Measurements from ENCODE around the gene RASA4B.
"Not testable (repeated sequence)": the region's sequence is repeated elsewhere in the genome, so short reads cannot be mapped to it uniquely, and the experiment has no call there.

The RASA4B gene

GRCh38 chr7:102517550-102518147, at the start of gene RASA4B:
Gene RASA4B (minus strand): TSS chr7:102517777. CDS start chr7:102517710, 67 bp downstream.
- not testable (repeated sequence) for DNase-seq (ENCODE audit: low spot score)

GRCh38 chr7:102550808-102551422, 33.3 kb upstream of the RASA4B start, which contains the start of gene SPDYE2:
Gene SPDYE2 (plus strand): TSS chr7:102551226. CDS start chr7:102553256, 2,030 bp downstream.
- DNase-seq (ENCODE audit: low spot score) = not testable (repeated sequence)

- DNase-seq (ENCODE audit: low spot score) = not testable (repeated sequence)
Measured at GRCh38 chr7:102546353-102546752, 28.8 kb upstream of the RASA4B start.

DNA sequence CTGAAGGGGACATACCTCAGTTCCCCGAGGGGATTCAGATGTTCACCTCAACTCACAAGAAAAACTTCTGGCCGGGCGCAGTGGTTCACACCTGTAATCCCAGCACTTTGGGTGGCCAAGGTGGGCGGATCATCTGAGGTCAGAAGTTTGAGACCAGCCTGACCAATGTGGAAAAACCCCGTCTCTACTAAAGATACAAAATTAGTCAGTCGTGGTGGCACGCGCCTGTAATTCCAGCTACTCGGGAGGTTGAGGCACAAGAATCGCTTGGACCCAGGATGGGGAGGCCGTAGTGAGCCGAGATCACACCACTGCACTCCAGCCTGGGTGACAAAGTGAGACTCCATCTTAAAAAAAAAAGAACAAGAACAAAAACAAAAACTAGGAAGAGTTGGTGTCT, 27.7 kb upstream of the RASA4B start:
- not testable (repeated sequence) for DNase-seq (ENCODE audit: low spot score)

DNA sequence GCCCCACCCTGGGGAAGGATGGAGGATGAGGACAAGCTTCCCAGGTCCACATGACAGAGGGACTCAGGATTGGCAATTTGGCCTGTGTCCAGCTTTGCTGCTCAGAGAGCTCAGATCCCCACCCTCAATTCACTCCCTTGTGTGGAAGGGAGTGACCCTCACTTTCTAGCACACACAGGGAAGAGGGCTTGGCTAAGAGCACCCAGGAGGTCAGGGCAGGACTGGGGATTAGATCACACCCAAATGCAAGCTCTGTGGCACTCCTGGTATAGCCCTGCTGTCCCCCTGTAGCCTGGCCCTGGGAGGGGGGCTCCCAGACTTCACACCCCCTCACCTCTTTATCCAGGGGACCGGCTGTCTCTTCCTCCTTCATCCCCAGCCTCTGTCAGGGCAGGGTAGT, 26.8 kb upstream of the RASA4B start:
- DNase-seq (ENCODE audit: low spot score) = not testable (repeated sequence)

GRCh38 chr7:102543596-102543995, 26.0 kb upstream of the RASA4B start, which contains the start of gene UPK3BL2:
Gene UPK3BL2 (minus strand): TSS chr7:102543696. CDS start chr7:102543636, 60 bp downstream.
- DNase-seq (ENCODE audit: low spot score) = not testable (repeated sequence)

- DNase-seq (ENCODE audit: low spot score) = not testable (repeated sequence)
Measured at GRCh38 chr7:102542771-102543170, 25.2 kb upstream of the RASA4B start.

DNA sequence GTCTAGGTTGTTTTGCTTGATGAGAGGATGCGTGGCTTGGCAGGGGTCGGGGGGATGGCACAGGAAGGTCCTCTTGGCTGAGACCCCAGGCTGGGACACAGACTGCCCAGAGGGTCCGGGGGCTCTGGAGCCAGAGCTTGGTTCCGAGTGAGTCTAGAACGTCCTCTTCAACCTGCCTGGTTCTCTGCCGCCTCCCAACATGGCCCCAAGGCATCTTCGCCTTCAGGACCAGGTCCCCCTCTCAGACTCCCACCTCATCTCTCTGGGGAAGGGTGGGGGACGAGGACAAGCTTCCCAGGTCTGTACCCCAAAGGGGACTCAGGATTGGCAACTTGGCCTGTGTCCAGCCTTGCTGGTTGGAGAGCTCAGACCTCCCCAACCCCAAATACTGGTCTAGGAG, 24.5 kb upstream of the RASA4B start:
- DNase-seq (ENCODE audit: low spot score) = not testable (repeated sequence)

DNA sequence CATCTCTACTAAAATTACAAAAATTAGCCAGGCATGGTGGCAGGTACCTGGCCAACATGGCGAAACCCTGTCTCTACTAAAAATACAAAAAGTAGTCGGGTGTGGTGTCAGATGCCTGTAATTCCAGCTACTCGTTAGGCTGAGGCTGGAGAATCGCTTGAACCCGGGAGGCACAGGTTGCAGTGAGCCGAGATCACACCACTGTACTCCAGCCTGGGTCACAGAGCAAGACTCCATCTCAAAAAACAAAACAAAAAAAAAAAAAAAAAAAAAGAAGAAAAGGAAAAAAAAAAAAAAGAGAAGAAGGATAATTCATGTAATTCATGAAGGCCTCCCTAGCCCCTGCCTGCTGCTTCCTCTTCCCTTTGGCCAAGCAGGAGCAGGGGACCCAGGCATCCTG, 23.0 kb upstream of the RASA4B start:
- not testable (repeated sequence) for DNase-seq (ENCODE audit: low spot score)

DNA sequence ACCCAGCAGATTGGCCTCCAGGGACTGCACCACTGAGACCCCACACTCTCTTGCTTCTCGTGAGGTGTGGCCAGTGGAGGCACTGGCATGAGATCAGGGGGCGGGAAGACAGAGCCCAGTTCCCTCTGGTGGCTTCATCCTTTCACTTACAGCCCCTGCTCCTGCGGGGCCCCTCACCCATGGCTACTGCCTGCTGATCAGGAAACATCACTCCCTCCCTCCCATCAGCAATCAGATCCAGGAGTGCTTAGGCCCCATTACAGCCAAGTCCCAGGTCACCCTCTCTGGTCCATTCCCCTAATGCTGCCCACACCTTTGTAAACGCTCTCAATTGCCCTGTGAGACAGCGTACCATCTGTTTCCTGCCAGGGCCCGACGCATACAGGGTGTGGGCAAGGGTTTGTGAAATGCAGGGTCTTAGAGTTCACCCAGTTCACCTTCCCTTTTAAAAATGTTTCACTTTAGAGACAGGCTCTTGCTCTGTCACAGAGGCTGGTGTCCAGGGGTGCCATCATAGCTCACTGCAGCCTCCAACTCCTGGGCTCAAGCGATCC, 17.6 kb upstream of the RASA4B start:
- DNase-seq (ENCODE audit: low spot score) = not testable (repeated sequence)

DNA sequence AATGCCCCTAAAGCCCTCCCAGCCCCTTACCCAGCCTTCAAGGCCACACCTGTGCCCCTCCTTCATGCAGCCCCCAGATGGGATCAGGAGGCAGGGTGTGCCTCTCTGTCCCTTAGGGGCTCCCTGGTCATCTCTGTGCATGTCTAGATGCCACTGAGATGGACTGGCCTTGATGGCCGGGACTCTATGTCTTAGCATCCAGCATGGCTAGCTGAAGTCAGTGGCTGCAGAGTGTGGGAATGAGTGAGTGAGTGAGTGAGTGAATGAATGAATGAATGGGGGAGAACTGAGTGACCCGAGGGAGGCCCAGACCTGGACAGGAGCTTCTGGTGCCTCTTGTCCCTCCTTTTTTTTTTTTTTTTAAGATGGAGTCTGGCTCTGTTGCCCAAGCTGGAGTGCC, 14.6 kb upstream of the RASA4B start:
- not testable (repeated sequence) for DNase-seq (ENCODE audit: low spot score)

- not testable (repeated sequence) for DNase-seq (ENCODE audit: low spot score)
Measured at GRCh38 chr7:102531583-102531982, 14.0 kb upstream of the RASA4B start.

GRCh38 chr7:102527822-102528793, 10.5 kb upstream of the RASA4B start:
- not testable (repeated sequence) for DNase-seq (ENCODE audit: low spot score)

DNA sequence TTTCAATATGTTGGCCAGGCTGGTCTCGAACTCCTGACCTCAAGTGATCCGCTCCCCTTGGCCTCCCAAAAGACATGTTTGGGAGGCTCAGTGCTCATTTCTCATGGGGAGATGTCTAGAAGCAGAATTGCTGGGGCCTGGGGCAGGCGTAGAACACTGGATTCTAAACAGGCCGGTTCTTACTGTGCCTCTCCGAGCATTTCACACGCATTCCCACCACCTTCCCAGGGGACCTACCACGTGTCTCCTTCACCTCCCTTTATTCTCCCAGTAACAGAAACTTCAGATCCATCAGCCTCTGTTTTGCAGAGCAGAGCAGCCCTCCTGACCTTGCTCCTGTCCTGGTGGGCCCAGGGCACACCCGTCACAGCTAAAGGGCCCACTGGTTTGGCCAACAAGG, 9.6 kb upstream of the RASA4B start:
- DNase-seq (ENCODE audit: low spot score) = not testable (repeated sequence)

GRCh38 chr7:102524803-102525202, 7.2 kb upstream of the RASA4B start:
- not testable (repeated sequence) for DNase-seq (ENCODE audit: low spot score)

- DNase-seq (ENCODE audit: low spot score) = not testable (repeated sequence)
Measured at GRCh38 chr7:102520797-102521196, 3.2 kb upstream of the RASA4B start.

GRCh38 chr7:102516951-102517350, 626 bp downstream of the RASA4B start:
- DNase-seq (ENCODE audit: low spot score) = not testable (repeated sequence)

DNA sequence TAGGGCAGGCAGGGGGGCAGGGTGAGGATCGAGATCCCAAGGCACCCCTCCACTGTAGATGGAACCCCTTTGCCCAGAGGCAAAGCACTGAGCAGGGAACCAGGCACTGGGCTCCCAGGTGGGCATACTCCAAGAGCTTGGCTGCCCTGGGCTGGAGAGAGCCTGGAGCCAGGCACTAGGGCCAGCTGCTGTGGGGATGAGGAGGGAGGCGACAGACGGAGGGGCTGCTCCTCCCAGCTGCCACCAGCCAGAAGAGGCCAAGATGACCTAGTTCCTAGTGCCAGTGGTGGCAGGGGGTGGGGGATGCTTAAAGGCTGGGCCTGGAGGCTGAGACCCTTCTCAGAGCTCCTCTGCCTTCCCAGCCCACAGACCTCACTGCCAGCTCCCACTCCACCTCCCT, 1.7 kb downstream of the RASA4B start:
- not testable (repeated sequence) for DNase-seq (ENCODE audit: low spot score)

DNA sequence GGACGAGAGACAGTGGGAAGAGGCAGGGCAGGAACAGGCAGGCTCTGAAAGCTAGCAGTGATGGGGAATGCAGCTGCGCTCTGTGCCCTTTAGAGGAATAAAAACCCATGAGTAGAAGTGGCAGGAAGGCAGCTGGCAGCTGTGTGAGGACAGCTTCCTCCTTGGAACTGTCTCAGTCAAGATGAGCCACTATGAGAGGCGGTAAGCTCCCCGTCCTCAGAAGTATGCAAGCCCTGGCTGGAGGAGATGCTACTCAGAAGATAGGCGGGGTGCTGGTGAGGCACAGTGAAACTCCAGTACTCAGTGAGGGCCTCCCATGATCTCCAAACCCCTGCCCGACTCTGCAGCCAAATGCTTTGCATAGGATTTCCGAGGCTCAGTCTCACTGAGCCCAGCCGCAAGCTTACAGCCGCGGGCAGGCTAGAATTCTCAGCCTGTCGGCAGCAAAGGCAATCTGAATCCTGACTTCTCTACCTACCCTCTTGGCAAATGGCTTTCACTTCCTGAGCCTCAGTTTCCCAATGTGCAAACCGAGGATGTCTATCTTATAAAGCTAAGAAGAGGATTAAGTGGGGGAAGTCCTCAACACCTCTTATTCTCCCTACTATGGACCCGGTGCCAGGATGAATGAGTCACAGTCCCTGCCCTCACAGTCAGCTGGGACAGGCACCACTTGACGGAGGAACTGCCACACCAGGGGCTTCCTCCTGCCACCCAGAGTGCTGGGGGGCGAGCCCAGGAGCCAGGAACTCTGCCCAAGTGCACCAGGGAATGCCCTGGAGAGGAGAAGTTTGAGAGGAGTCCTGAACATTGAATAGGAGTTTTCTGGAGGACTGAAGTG, 2.5 kb downstream of the RASA4B start:
- not testable (repeated sequence) for DNase-seq (ENCODE audit: low spot score)

- not testable (repeated sequence) for DNase-seq (ENCODE audit: low spot score)
Measured at GRCh38 chr7:102512642-102513221, 4.8 kb downstream of the RASA4B start.
